ENCODE measurements around the gene HPCAL1.
A peak's percentile ranks its signal among the peaks of the same experiment; 100 is the strongest.

The HPCAL1 gene

GRCh38 chr2:10335046-10335840, 32.5 kb downstream of the HPCAL1 start:
- DNase-seq (ENCODE audit: low read depth in 1 of 2, low spot score in 1 of 2): peak in 1 of 2 experiments; percentile 25
- TF ChIP-seq JUND (IDR thresholded peaks at IDR 0.05; ENCODE audit: low read depth): no peak
- in situ Hi-C loops (cut with HindIII; ENCODE audit: low pct_unique_long_range_greater_than_20kb, low sequenced_read_pairs): no loop called here

GRCh38 chr2:10336283-10336682, 33.6 kb downstream of the HPCAL1 start:
- in situ Hi-C loops (cut with HindIII; ENCODE audit: low pct_unique_long_range_greater_than_20kb, low sequenced_read_pairs): no loop called here
- peak in 1 of 2 experiments; percentile 61 for DNase-seq (ENCODE audit: low read depth in 1 of 2, low spot score in 1 of 2)

GRCh38 chr2:10337449-10338269, 35.0 kb downstream of the HPCAL1 start:
- no peak for DNase-seq (ENCODE audit: low read depth in 1 of 2, low spot score in 1 of 2)
- in situ Hi-C loops (cut with HindIII; ENCODE audit: low pct_unique_long_range_greater_than_20kb, low sequenced_read_pairs): no loop called here
- no peak for TF ChIP-seq JUND (IDR thresholded peaks at IDR 0.05; ENCODE audit: low read depth)

More at GRCh38 chr2:10336283-10336682, 33.6 kb downstream of the HPCAL1 start:
- no peak for TF ChIP-seq JUND (IDR thresholded peaks at IDR 0.05; ENCODE audit: low read depth)

- no peak for TF ChIP-seq JUND (IDR thresholded peaks at IDR 0.05; ENCODE audit: low read depth)
- in situ Hi-C loops (cut with HindIII; ENCODE audit: low pct_unique_long_range_greater_than_20kb, low sequenced_read_pairs): no loop called here
- no peak for DNase-seq (ENCODE audit: low read depth in 1 of 2, low spot score in 1 of 2)
Measured at GRCh38 chr2:10338270-10339188, 35.8 kb downstream of the HPCAL1 start.

- in situ Hi-C loops (cut with HindIII; ENCODE audit: low pct_unique_long_range_greater_than_20kb, low sequenced_read_pairs): no loop called here
- DNase-seq (ENCODE audit: low read depth in 1 of 2, low spot score in 1 of 2): no peak
- TF ChIP-seq JUND (IDR thresholded peaks at IDR 0.05; ENCODE audit: low read depth): no peak
Measured at GRCh38 chr2:10339647-10340592, 37.2 kb downstream of the HPCAL1 start.

- TF ChIP-seq JUND (IDR thresholded peaks at IDR 0.05; ENCODE audit: low read depth): no peak
Measured at GRCh38 chr2:10340593-10340975, 37.9 kb downstream of the HPCAL1 start.

GRCh38 chr2:10341193-10341592, 38.5 kb downstream of the HPCAL1 start:
- no peak for DNase-seq (ENCODE audit: low read depth in 1 of 2, low spot score in 1 of 2)
- in situ Hi-C loops (cut with HindIII; ENCODE audit: low pct_unique_long_range_greater_than_20kb, low sequenced_read_pairs): no loop called here
- no peak for TF ChIP-seq JUND (IDR thresholded peaks at IDR 0.05; ENCODE audit: low read depth)

More at GRCh38 chr2:10340593-10340975, 37.9 kb downstream of the HPCAL1 start:
- DNase-seq (ENCODE audit: low read depth in 1 of 2, low spot score in 1 of 2): no peak
- in situ Hi-C loops (cut with HindIII; ENCODE audit: low pct_unique_long_range_greater_than_20kb, low sequenced_read_pairs): no loop called here

GRCh38 chr2:10342245-10342951, 39.7 kb downstream of the HPCAL1 start:
- TF ChIP-seq JUND (IDR thresholded peaks at IDR 0.05; ENCODE audit: low read depth): no peak
- in situ Hi-C loops (cut with HindIII; ENCODE audit: low pct_unique_long_range_greater_than_20kb, low sequenced_read_pairs): no loop called here
- DNase-seq (ENCODE audit: low read depth in 1 of 2, low spot score in 1 of 2): no peak

- TF ChIP-seq JUND (IDR thresholded peaks at IDR 0.05; ENCODE audit: low read depth): no peak
- DNase-seq (ENCODE audit: low read depth in 1 of 2, low spot score in 1 of 2): no peak
- in situ Hi-C loops (cut with HindIII; ENCODE audit: low pct_unique_long_range_greater_than_20kb, low sequenced_read_pairs): no loop called here
Measured at GRCh38 chr2:10343191-10343590, 40.5 kb downstream of the HPCAL1 start.

GRCh38 chr2:10343658-10344057, 41.0 kb downstream of the HPCAL1 start:
- no peak for DNase-seq (ENCODE audit: low read depth in 1 of 2, low spot score in 1 of 2)
- in situ Hi-C loops (cut with HindIII; ENCODE audit: low pct_unique_long_range_greater_than_20kb, low sequenced_read_pairs): no loop called here
- TF ChIP-seq JUND (IDR thresholded peaks at IDR 0.05; ENCODE audit: low read depth): no peak
